PC-9 (cell line): ENCODE results near the gene SLC15A1. TPM values are rescaled to one million over a fixed set of nuclear protein-coding genes. Genes with fewer than 3 reads are reported as not detected.

ENCODE experiments used
- BruUV-seq: library from RNA; stranded (reverse); fragments of 400-500 nt; replicated peaks from 2 replicates; lab custom pipeline; 2021; lab: Mats Ljungman, UMichigan
- CTCF ChIA-PET: fragments of 300-600 bp; sonication (Branson Sonifier 250); formaldehyde crosslinking; loops from one replicate; lab custom pipeline; 2022; ENCODE audit warnings: antibody characterized with exemption; lab: Charles Lee
- POLR2A ChIA-PET: fragments of 300-600 bp; sonication (Branson Sonifier 250); formaldehyde crosslinking; loops from one replicate; lab custom pipeline; 2022; ENCODE audit warnings: antibody characterized with exemption; ENCODE audit not compliant: unreplicated experiment; lab: Charles Lee
- DNase-seq, 2 experiments: peaks; one replicate each; pipeline versions ENCODE4 v3.0.0 to v3.0.0-alpha.2; 2015 to 2022; ENCODE audit warnings: mixed read lengths in 1 of 2
- H2AFZ ChIP-seq: fragments of 200-600 bp; sonication (generic); 2 replicates; pipeline ENCODE4 v1.8.1; 2017; ENCODE audit warnings: antibody characterized with exemption
- H3F3A ChIP-seq: fragments of 200-600 bp; sonication (generic); 2 replicates; pipeline ENCODE4 v1.8.1; 2017; ENCODE audit warnings: antibody characterized with exemption, mild to moderate bottlenecking, low read depth; ENCODE audit not compliant: insufficient read depth
- H3K27ac ChIP-seq: fragments of 200-600 bp; sonication (generic); 2 replicates; pipeline ENCODE4 v1.6.1; 2016; ENCODE audit warnings: mixed run types
- H3K27me3 ChIP-seq: fragments of 200-600 bp; sonication (generic); 2 replicates; pipeline ENCODE4 v1.6.1; 2016; ENCODE audit warnings: low read depth, mixed run types; ENCODE audit not compliant: insufficient read depth
- H3K36me3 ChIP-seq: fragments of 200-600 bp; sonication (generic); 2 replicates; pipeline ENCODE4 v1.6.1; 2016; ENCODE audit warnings: low read depth, mixed run types
- H3K4me1 ChIP-seq: fragments of 200-600 bp; sonication (generic); replicated peaks from 2 replicates; pipeline ENCODE4 v1.6.1; 2016; ENCODE audit warnings: mixed run types; ENCODE audit not compliant: insufficient read depth
- H3K4me2 ChIP-seq: fragments of 200-600 bp; sonication (generic); 2 replicates; pipeline ENCODE4 v1.6.1; 2017; ENCODE audit warnings: mixed run types
- H3K4me3 ChIP-seq: fragments of 200-600 bp; sonication (generic); 2 replicates; pipeline ENCODE4 v1.6.1; 2016; ENCODE audit warnings: mixed run types
- H3K79me2 ChIP-seq: fragments of 200-600 bp; sonication (generic); 2 replicates; pipeline ENCODE4 v1.6.1; 2017; ENCODE audit warnings: low read depth, mixed run types
- H3K9me2 ChIP-seq: fragments of 200-600 bp; sonication (generic); 2 replicates; pipeline ENCODE4 v1.8.1; 2017; ENCODE audit warnings: mild to moderate bottlenecking; ENCODE audit not compliant: insufficient read depth
- H3K9me3 ChIP-seq: fragments of 200-600 bp; sonication (generic); 2 replicates; pipeline ENCODE4 v1.8.1; 2016; ENCODE audit warnings: low read depth; ENCODE audit not compliant: insufficient read depth
- H4K20me1 ChIP-seq: fragments of 200-600 bp; sonication (generic); 2 replicates; pipeline ENCODE4 v1.8.1; 2017; ENCODE audit not compliant: insufficient read depth
- CTCF ChIP-seq: fragments of 200-600 bp; sonication (generic); conservative IDR thresholded peaks from 2 replicates; pipeline ENCODE4 v1.6.1; 2017; ENCODE audit warnings: mixed run types, antibody characterized with exemption, mild to moderate bottlenecking, moderate library complexity
- EZH2 ChIP-seq: fragments of 200-600 bp; sonication (generic); IDR thresholded peaks from 2 replicates; pipeline ENCODE4 v1.8.0; 2017; ENCODE audit warnings: antibody characterized with exemption, low read depth
- intact Hi-C: fragments of 100-400 bp; cut with micrococcal nuclease; formaldehyde crosslinking; loops from one replicate; pipeline ENCODE4 v1.10.0; 2022; ENCODE audit not compliant: unreplicated experiment
- total RNA-seq: library from RNA; stranded (reverse); gene quantifications from 2 replicates; pipeline ENCODE4 v1.2.3, GENCODE V29; 2021

The SLC15A1 gene
- total RNA-seq, 1 experiment from 2014 or later = 0.55 TPM

- H3K9me2 ChIP-seq = no peaks in the 10 kb centered on the region
- TF ChIP-seq EZH2 (no peak), CTCF (no peak)
- intact Hi-C loops = no loop called here
- H4K20me1 ChIP-seq = no peaks in the 10 kb centered on the region
- no peaks in the 10 kb centered on the region for H3K36me3 ChIP-seq
- peak overlapping the region; percentile 69 for H3K4me2 ChIP-seq
- H3F3A ChIP-seq = peaks cover 53% of the 10 kb centered on the region
- H3K27me3 ChIP-seq = no peaks in the 10 kb centered on the region
- peaks cover 67% of the 10 kb centered on the region for H3K4me1 ChIP-seq
- ChIA-PET CTCF (no interaction called here), POLR2A (no interaction called here)
- no TSS peak for BruUV-seq
- 0 out of 2 replicates have a peak, but pooled peaks cover 5% of the 10 kb centered on the region for H3K79me2 ChIP-seq
- 0 out of 2 replicates have a peak overlapping the region, but pooled peaks have one; percentile 1 for H2AFZ ChIP-seq
- peak overlapping the region; percentile 2; the same call in 1 of the 2 replicates for H3K4me3 ChIP-seq
- DNase-seq = peak in 1 of 2 experiments; percentile 98
- H3K9me3 ChIP-seq = no peaks in the 10 kb centered on the region; the same call in 1 of the 2 replicates
- peak overlapping the region; percentile 84 for H3K27ac ChIP-seq
These were observed 104.3 kb downstream of the SLC15A1 start for GRCh38 chr13:98648141-98648540.

- TF ChIP-seq CTCF (no peak), EZH2 (no peak)
- 0 out of 2 replicates have a peak, but pooled peaks cover 5% of the 10 kb centered on the region for H3K79me2 ChIP-seq
- no peaks in the 10 kb centered on the region for H4K20me1 ChIP-seq
- H2AFZ ChIP-seq = no peak overlapping the region
- ChIA-PET CTCF (no interaction called here), POLR2A (no interaction called here)
- no TSS peak for BruUV-seq
- no peak overlapping the region for H3K4me3 ChIP-seq
- intact Hi-C loops = no loop called here
- H3K4me1 ChIP-seq = peaks cover 58% of the 10 kb centered on the region
- H3K27ac ChIP-seq = peak overlapping the region; percentile 84
- H3K4me2 ChIP-seq = peak overlapping the region; percentile 69
- H3F3A ChIP-seq = peaks cover 53% of the 10 kb centered on the region
- no peak for DNase-seq
- H3K9me2 ChIP-seq = no peaks in the 10 kb centered on the region
- H3K36me3 ChIP-seq = no peaks in the 10 kb centered on the region
- H3K9me3 ChIP-seq = no peaks in the 10 kb centered on the region; the same call in 1 of the 2 replicates
- H3K27me3 ChIP-seq = no peaks in the 10 kb centered on the region
These were observed 105.4 kb downstream of the SLC15A1 start for GRCh38 chr13:98647121-98647520.

GRCh38 chr13:98643479-98643878 is 109.0 kb downstream of the SLC15A1 start:
- intact Hi-C loops = no loop called here
- ChIA-PET CTCF (interaction anchor here (0.7 kb wide), 1 partner anchor 66 kb away, joined by 8 read pairs; no protein-coding TSS in a partner anchor), POLR2A (no interaction called here)
- BruUV-seq = no TSS peak
- Histone ChIP-seq H2AFZ (no peak overlapping the region), H3K9me3 (no peaks in the 10 kb centered on the region; the same call in 1 of the 2 replicates), H3K4me2 (no peak overlapping the region), H3F3A (peaks cover 20% of the 10 kb centered on the region), H3K9me2 (no peaks in the 10 kb centered on the region), H4K20me1 (no peaks in the 10 kb centered on the region), H3K4me3 (no peak overlapping the region), H3K27me3 (no peaks in the 10 kb centered on the region), H3K27ac (no peak overlapping the region), H3K4me1 (peaks cover 21% of the 10 kb centered on the region), H3K79me2 (no peaks in the 10 kb centered on the region), H3K36me3 (no peaks in the 10 kb centered on the region)
- no peak for DNase-seq
- no peak for TF ChIP-seq EZH2
- TF ChIP-seq CTCF = no peak
